GM12878 (cell line): Measurements from ENCODE around the gene LAMC3. TPM values are rescaled to one million over a fixed set of nuclear protein-coding genes. Genes with fewer than 3 reads are reported as not detected.

ENCODE experiments used
- ATAC-seq: fragments of 200-7000 bp; cut with Tn5 transposase; 3 replicates; pipeline ENCODE4 v1.9.1; 2020; ENCODE audit warnings: mild to moderate bottlenecking, moderate library complexity
- BruUV-seq: library from RNA; stranded (reverse); fragments of 400-500 nt; replicated peaks from 2 replicates; lab custom pipeline; 2021; lab: Mats Ljungman, UMichigan
- CTCF ChIA-PET: fragments of 300-600 bp; sonication (Branson Sonifier 250); formaldehyde crosslinking; extraction: SDS; loops from one replicate; lab custom pipeline; 2021; ENCODE audit warnings: inconsistent platforms; lab: Yijun Ruan, JAX
- POLR2A ChIA-PET: fragments of 350-600 bp; formaldehyde crosslinking; extraction: SDS; loops from one replicate; lab custom pipeline; 2021; ENCODE audit warnings: inconsistent platforms; lab: Charles Lee
- RAD21 ChIA-PET: fragments of 300-600 bp; sonication (Branson Sonifier 250); formaldehyde crosslinking; loops from one replicate; lab custom pipeline; 2023; ENCODE audit warnings: antibody characterized with exemption; ENCODE audit not compliant: unreplicated experiment; lab: Charles Lee
- SMC1A ChIA-PET: fragments of 300-600 bp; sonication (Branson Sonifier 250); formaldehyde crosslinking; loops from one replicate; lab custom pipeline; 2023; ENCODE audit not compliant: unreplicated experiment, uncharacterized antibody; lab: Charles Lee
- DNase-seq: peaks from one replicate; pipeline ENCODE4 v3.0.0-alpha.2; 2011; ENCODE audit warnings: low read depth, low spot score
- FAIRE-seq: peaks from 3 replicates; lab custom pipeline; 2011; peaks lifted over from hg19 to GRCh38; lab: Jason Lieb, UNC
- H2AFZ ChIP-seq: 2 replicates; pipeline ENCODE4 v1.6.0; 2011; ENCODE audit warnings: low read depth, low read length, control low read depth; ENCODE audit not compliant: control insufficient read depth
- H3K27ac ChIP-seq: 2 replicates; pipeline ENCODE4 v1.5.1; 2011; ENCODE audit warnings: control low read depth; ENCODE audit not compliant: control insufficient read depth, insufficient read depth
- H3K27me3 ChIP-seq, 2 experiments: replicated peaks in 1 of 2; 2 replicates each; pipeline versions ENCODE4 v1.6.0 to v1.6.1; 2011; ENCODE audit warnings: low read length in 1 of 2; ENCODE audit not compliant: control insufficient read depth in 2 of 2, insufficient read depth in 2 of 2
- H3K36me3 ChIP-seq, 2 experiments: 2 replicates each; pipeline ENCODE4 v1.5.1; 2011; ENCODE audit warnings: low read length in 1 of 2; ENCODE audit not compliant: control insufficient read depth in 2 of 2, insufficient read depth in 2 of 2
- H3K4me1 ChIP-seq: 2 replicates; pipeline ENCODE4 v1.6.1; 2011; ENCODE audit warnings: mild to moderate bottlenecking, low read length, moderate library complexity, mixed read lengths; ENCODE audit not compliant: control insufficient read depth, insufficient read depth
- H3K4me2 ChIP-seq: 2 replicates; pipeline ENCODE4 v1.6.0; 2011; ENCODE audit warnings: control low read depth; ENCODE audit not compliant: control insufficient read depth, insufficient read depth
- H3K4me3 ChIP-seq: fragments of 200-600 bp; sonication (generic); 2 replicates; pipeline ENCODE4 v1.5.1; 2016
- H3K79me2 ChIP-seq: 2 replicates; pipeline ENCODE4 v1.6.0; 2011; ENCODE audit warnings: low read length; ENCODE audit not compliant: control insufficient read depth, insufficient read depth
- H3K9ac ChIP-seq: 2 replicates; pipeline ENCODE4 v1.8.0; 2011; ENCODE audit warnings: low read length, control low read depth, mixed read lengths; ENCODE audit not compliant: control insufficient read depth, insufficient read depth
- H3K9me3 ChIP-seq: replicated peaks from 3 replicates; pipeline ENCODE4 v1.5.1; 2011; ENCODE audit warnings: mild to moderate bottlenecking, low read length; ENCODE audit not compliant: control insufficient read depth, insufficient read depth
- H4K20me1 ChIP-seq: 2 replicates; pipeline ENCODE4 v1.6.0; 2011; ENCODE audit not compliant: control insufficient read depth, insufficient read depth
- BHLHE40 ChIP-seq, 2 experiments: fragments of 450-650 bp in 1 of 2; IDR thresholded peaks; 2 replicates each; pipeline ENCODE4 v1.6.1; 2011 to 2017; ENCODE audit warnings: low read depth in 2 of 2, borderline replicate concordance in 1 of 2, improper control_type of control experiment in 1 of 2, low read length in 1 of 2, mild to moderate bottlenecking in 1 of 2
- CREM ChIP-seq: IDR thresholded peaks from 2 replicates; pipeline ENCODE4 v1.6.1; 2014; ENCODE audit warnings: antibody characterized with exemption, low read depth
- CTCF ChIP-seq, 3 experiments: IDR thresholded peaks in 2 of 3; conservative IDR thresholded peaks in 1 of 3; 2 replicates each; pipeline ENCODE4 v1.5.1; 2011; ENCODE audit warnings: low read depth in 3 of 3, low read length in 3 of 3, mild to moderate bottlenecking in 3 of 3, control low read depth in 2 of 3, moderate library complexity in 2 of 3, inconsistent platforms in 1 of 3, mixed read lengths in 1 of 3; ENCODE audit not compliant: control insufficient read depth in 2 of 3, insufficient read depth in 1 of 3; ENCODE audit errors: extremely low read depth in 1 of 3
- IKZF1 ChIP-seq: fragments of 450-650 bp; conservative IDR thresholded peaks from 2 replicates; pipeline ENCODE4 v1.6.1; 2017; ENCODE audit warnings: antibody characterized with exemption, mild to moderate bottlenecking
- JUND ChIP-seq: IDR thresholded peaks from 2 replicates; pipeline ENCODE4 v1.6.1; 2012; ENCODE audit warnings: low read depth, mild to moderate bottlenecking, low read length, improper control_type of control experiment, moderate library complexity
- LARP7 ChIP-seq: fragments of 450-650 bp; IDR thresholded peaks from 2 replicates; pipeline ENCODE4 v1.6.1; 2017; ENCODE audit warnings: mild to moderate bottlenecking
- MLLT1 ChIP-seq: fragments of 450-650 bp; IDR thresholded peaks from 2 replicates; pipeline ENCODE4 v1.6.1; 2016; ENCODE audit warnings: mild to moderate bottlenecking
- NFIC ChIP-seq: IDR thresholded peaks from 2 replicates; pipeline ENCODE4 v1.6.1; 2012; ENCODE audit warnings: low read depth, mild to moderate bottlenecking, inconsistent platforms, low read length, moderate library complexity
- RAD21 ChIP-seq: IDR thresholded peaks from 2 replicates; pipeline ENCODE4 v1.6.1; 2011; ENCODE audit warnings: mild to moderate bottlenecking, low read depth, low read length, moderate library complexity; ENCODE audit not compliant: insufficient read depth
- RB1 ChIP-seq: fragments of 450-650 bp; formaldehyde crosslinking; IDR thresholded peaks from 2 replicates; pipeline ENCODE4 v1.6.1; 2017; ENCODE audit warnings: mild to moderate bottlenecking, borderline replicate concordance
- SMARCA5 ChIP-seq: fragments of 450-650 bp; IDR thresholded peaks from 2 replicates; pipeline ENCODE4 v1.6.1; 2017; ENCODE audit warnings: mild to moderate bottlenecking
- SMC3 ChIP-seq: IDR thresholded peaks from 2 replicates; pipeline ENCODE4 v1.6.1; 2011; ENCODE audit warnings: low read length, improper control_type of control experiment, borderline replicate concordance
- STAT1 ChIP-seq: fragments of 450-650 bp; conservative IDR thresholded peaks from 2 replicates; pipeline ENCODE4 v1.6.1; 2014; ENCODE audit warnings: antibody characterized with exemption, mild to moderate bottlenecking
- SUPT20H ChIP-seq: IDR thresholded peaks from 2 replicates; pipeline ENCODE4 v1.6.1; 2011; ENCODE audit warnings: low read depth, mild to moderate bottlenecking, low read length, moderate library complexity, borderline replicate concordance; ENCODE audit not compliant: control insufficient read depth
- YY1 ChIP-seq: IDR thresholded peaks from 2 replicates; pipeline ENCODE4 v1.6.1; 2011; ENCODE audit warnings: low read depth, mild to moderate bottlenecking, low read length
- WGBS: methylation state at CpG from one replicate; pipeline ENCODE4 v1.1.6; 2016; ENCODE audit warnings: low lambda C conversion rate; ENCODE audit not compliant: insufficient replicate concordance, insufficient coverage; ENCODE audit errors: missing lambda C conversion rate; 5-methylcytosine and 5-hydroxymethylcytosine counted together
- in situ Hi-C: fragments of 300-500 bp; cut with MboI; formaldehyde crosslinking; loops from 9 replicates; pipeline ENCODE4 v1.14.3; 2018; ENCODE audit warnings: mixed read lengths
- intact Hi-C: fragments of 100-400 bp; cut with micrococcal nuclease; formaldehyde crosslinking; loops from one replicate; pipeline ENCODE4 v1.14.2; 2022; ENCODE audit not compliant: unreplicated experiment
- polyA plus RNA-seq, 11 experiments: library from polyadenylated mRNA; depleted of rRNA in 4 of 11; unstranded in 6 of 11; stranded (reverse) in 5 of 11; fragments of >200 nt; fragmentation: Nextera tagmentation in 4 of 11; fragmentation: Illumina TruSeq in 1 of 11; extraction: Ambion mirVana in 4 of 11; extraction: Trizol in 1 of 11; gene quantifications; 1 replicate in 1 of 11; 2 replicates in 10 of 11; pipeline versions ENCODE4 v1.2.1 to v1.2.3, GENCODE V29; 2011 to 2016; ENCODE audit warnings: inconsistent platforms in 2 of 11, missing spikeins in 2 of 11, low read depth in 1 of 11
- total RNA-seq, 4 experiments: library from RNA; depleted of rRNA in 3 of 4; stranded (reverse); fragments of >200 nt in 3 of 4; fragmentation: Illumina TruSeq in 1 of 4; extraction: Trizol in 1 of 4; gene quantifications; 2 replicates each; pipeline versions ENCODE4 v1.2.1 to v1.2.3, GENCODE V29; 2013 to 2021

The LAMC3 gene
- total and polyA plus RNA-seq, 10 of the 15 experiments (the other 5 are each of a cell fraction or from before 2014, with no cell fraction given) = under 0.01 to 0.08 TPM; not detected in 8

DNA sequence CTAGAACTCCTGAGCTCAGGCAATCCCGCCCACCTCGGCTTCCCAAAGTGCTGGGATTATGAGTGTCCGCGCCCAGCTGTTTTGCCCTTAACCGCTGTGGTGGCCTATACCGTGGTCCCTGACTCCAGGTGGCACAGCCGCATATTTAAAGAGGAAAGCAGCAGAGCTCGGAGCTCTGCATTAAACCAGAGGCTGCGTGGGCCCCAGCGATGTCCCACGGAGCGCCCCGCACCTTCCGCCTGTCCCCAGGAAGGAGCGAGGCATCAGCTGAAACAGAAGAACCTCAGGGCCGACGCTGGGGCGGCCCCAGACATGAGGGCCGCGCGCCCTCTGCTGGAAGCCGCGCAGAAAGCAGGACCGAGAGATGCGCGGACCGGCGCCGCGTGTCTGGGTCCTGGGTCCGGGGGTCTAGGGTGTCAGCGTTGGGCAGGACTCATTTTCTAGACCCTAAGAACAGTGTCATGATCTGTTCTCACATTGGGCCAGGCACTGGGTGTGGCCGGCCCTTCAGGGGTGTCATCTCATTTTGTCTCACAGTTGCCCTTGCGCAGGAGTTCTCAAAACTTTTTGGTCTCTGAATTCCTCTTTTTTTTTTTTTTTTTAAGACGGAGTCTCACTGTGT, 37.7 kb downstream of the LAMC3 start:
- Histone ChIP-seq H3K4me1 (peaks cover 13% of the 10 kb centered on the region), H2AFZ (peak overlapping the region; percentile 11; the same call in 1 of the 2 replicates), H3K36me3 (no peaks in the 10 kb centered on the region), H3K27me3 (no peaks in the 10 kb centered on the region), H3K4me2 (peak overlapping the region; percentile 33; the same call in 1 of the 2 replicates), H3K27ac (no peak overlapping the region), H3K79me2 (no peaks in the 10 kb centered on the region), H3K9me3 (no peaks in the 10 kb centered on the region), H3K9ac (no peak overlapping the region), H3K4me3 (no peak overlapping the region), H4K20me1 (no peaks in the 10 kb centered on the region)
- ChIA-PET SMC1A (interaction anchor here (0.8 to 2.3 kb wide), 10 partner anchors 9 to 587 kb away, joined by 3 to 20 read pairs (median 4); no protein-coding TSS in a partner anchor), POLR2A (interaction anchor here (0.6 to 1.2 kb wide), 2 partner anchors 45 to 340 kb away, joined by 3 to 6 read pairs; no protein-coding TSS in a partner anchor), CTCF (interaction anchor here (0.6 to 3.6 kb wide), 37 partner anchors 9 to 1336 kb away, joined by 3 to 39 read pairs (median 4); no protein-coding TSS in a partner anchor), RAD21 (interaction anchor here (0.6 to 2.3 kb wide), 10 partner anchors 11 to 472 kb away, joined by 3 to 29 read pairs (median 6); no protein-coding TSS in a partner anchor)
- intact Hi-C loops (loop anchor here (1.0 to 10.0 kb wide), 4 partner anchors 112 to 344 kb away; partner anchors contain the start of gene FIBCD1), in situ Hi-C loops (loop anchor here (5.0 kb wide), 1 partner anchor 339 kb away; no protein-coding TSS in a partner anchor)
- ATAC-seq (peak; percentile 96), FAIRE-seq (no peak), DNase-seq (no peak)
- BruUV-seq = no TSS peak
- TF ChIP-seq RAD21 (peak; percentile 94), IKZF1 (0 out of 2 replicates have a peak, but pooled peaks have one; percentile 20), LARP7 (peak; percentile 52), NFIC (no peak), BHLHE40 (IDR thresholded peaks at IDR 0.05; ENCODE audit: borderline replicate concordance in 1 of 2, low read depth in 2 of 2, low read length in 1 of 2) (0 out of 4 replicates have a peak, but pooled peaks of 1 of the 2 experiments have one; percentile 16), MLLT1 (peak; percentile 63; the same call in 1 of the 2 replicates), STAT1 (no peak), SMARCA5 (peak; percentile 20; the same call in 1 of the 2 replicates), SUPT20H (no peak), RB1 (0 out of 2 replicates have a peak, but pooled peaks have one; percentile 24), YY1 (peak; percentile 68), CREM (0 out of 2 replicates have a peak, but pooled peaks have one; percentile 9), JUND (no peak), SMC3 (peak; percentile 81), CTCF (IDR thresholded peaks at IDR 0.05 in 2 of 3, conservative IDR thresholded peaks at IDR 0.05 in 1 of 3; ENCODE audit: control insufficient read depth in 2 of 3, extremely low read depth in 1 of 3, insufficient read depth in 1 of 3, low read depth in 3 of 3, low read length in 3 of 3) (peak; percentile 92 to 95 (median 92))
- WGBS = 12% methylated on average over 34 of the region's 35 CpGs
